K562 (cell line): ENCODE data around the gene EIF2S3. TPM values are rescaled to one million over a fixed set of nuclear protein-coding genes. Genes with fewer than 3 reads are reported as not detected.

Experiments
- CAMTA2 ChIP-seq: fragments of 250-450 bp; sonication (Bioruptor Pico); conservative IDR thresholded peaks from 2 replicates; pipeline ENCODE4 v1.5.1; 2022
- CBX5 ChIP-seq: IDR thresholded peaks from 2 replicates; pipeline ENCODE4 v1.6.1; 2014; ENCODE audit warnings: low read depth, borderline replicate concordance
- DMBX1 ChIP-seq: fragments of 250-450 bp; sonication (Bioruptor Pico); IDR thresholded peaks from 2 replicates; pipeline ENCODE4 v1.8.0; 2022; ENCODE audit warnings: inconsistent platforms, mild to moderate bottlenecking, moderate library complexity, borderline replicate concordance
- FOXJ3 ChIP-seq: sonication (generic); formaldehyde crosslinking; IDR thresholded peaks from 2 replicates; pipeline ENCODE4 v1.4.0; 2020; ENCODE audit warnings: mild to moderate bottlenecking, missing genetic modification reagents
- HMGXB4 ChIP-seq: sonication (generic); formaldehyde crosslinking; IDR thresholded peaks from 2 replicates; pipeline ENCODE4 v1.8.1; 2023; ENCODE audit warnings: mild to moderate bottlenecking, missing genetic modification reagents
- KLF16 ChIP-seq: IDR thresholded peaks from 2 replicates; pipeline ENCODE4 v1.6.1; 2016; ENCODE audit warnings: antibody characterized with exemption
- MAFK ChIP-seq: IDR thresholded peaks from 2 replicates; pipeline ENCODE4 v1.6.1; 2011; ENCODE audit warnings: low read length, improper control_type of control experiment
- MCM7 ChIP-seq, 2 experiments: fragments of 450-650 bp; IDR thresholded peaks; 2 replicates each; pipeline ENCODE4 v1.6.1; 2016 to 2018
- MXI1 ChIP-seq: IDR thresholded peaks from 2 replicates; pipeline ENCODE4 v1.6.1; 2011; ENCODE audit warnings: low read depth, mild to moderate bottlenecking, improper control_type of control experiment, low read length
- SAP30 ChIP-seq: fragments of 200-600 bp; sonication (generic); IDR thresholded peaks from 2 replicates; pipeline ENCODE4 v1.6.1; 2012; ENCODE audit warnings: borderline replicate concordance, low read depth, mild to moderate bottlenecking, moderate library complexity, low read length, control low read depth, inconsistent platforms; ENCODE audit not compliant: insufficient read depth, poor library complexity, severe bottlenecking
- SMAD2 ChIP-seq: fragments of 150-350 bp; IDR thresholded peaks from 2 replicates; pipeline ENCODE4 v1.6.1; 2014; ENCODE audit warnings: low read depth, mild to moderate bottlenecking, low read length
- SMARCE1 ChIP-seq: fragments of 450-650 bp; IDR thresholded peaks from 2 replicates; pipeline ENCODE4 v1.7.1; 2016; ENCODE audit warnings: mild to moderate bottlenecking
- SP1 ChIP-seq: sonication (generic); formaldehyde crosslinking; IDR thresholded peaks from 2 replicates; pipeline ENCODE4 v1.8.1; 2022; ENCODE audit warnings: mild to moderate bottlenecking, missing genetic modification reagents
- TBL1XR1 ChIP-seq, 2 experiments: IDR thresholded peaks; 2 replicates each; pipeline ENCODE4 v1.6.1; 2012; ENCODE audit warnings: improper control_type of control experiment in 2 of 2, low read length in 2 of 2, mild to moderate bottlenecking in 1 of 2
- TRIM28 ChIP-seq: fragments of 450-650 bp; IDR thresholded peaks from 2 replicates; pipeline ENCODE4 v1.6.1; 2017
- ZBTB1 ChIP-seq: sonication (generic); formaldehyde crosslinking; IDR thresholded peaks from 2 replicates; pipeline ENCODE4 v1.8.1; 2023; ENCODE audit warnings: missing genetic modification reagents, low read depth, mild to moderate bottlenecking, borderline replicate concordance
- ZBTB11 ChIP-seq, 3 experiments: fragments of 200-800 bp in 1 of 3; fragments of 250-450 bp in 1 of 3; fragments of 450-650 bp in 1 of 3; sonication (Bioruptor Pico) in 1 of 3; sonication (Bioruptor generic) in 1 of 3; formaldehyde crosslinking in 1 of 3; IDR thresholded peaks; 2 replicates each; pipeline versions ENCODE4 v1.6.1 to v1.8.0; 2016 to 2022; ENCODE audit warnings: mild to moderate bottlenecking in 2 of 3, missing genetic modification characterization in 2 of 3, missing compliant biosample characterization in 1 of 3, moderate library complexity in 1 of 3
- ZNF12 ChIP-seq: sonication (generic); formaldehyde crosslinking; IDR thresholded peaks from 2 replicates; pipeline ENCODE4 v1.4.0; 2020; ENCODE audit warnings: mild to moderate bottlenecking, missing genetic modification reagents
- ZNF165 ChIP-seq: fragments of 250-450 bp; sonication (Bioruptor Pico); IDR thresholded peaks from 2 replicates; pipeline ENCODE4 v1.4.0; 2020; ENCODE audit warnings: borderline replicate concordance
- ZNF398 ChIP-seq: fragments of 250-450 bp; sonication (Bioruptor Pico); IDR thresholded peaks from 2 replicates; pipeline ENCODE4 v1.8.0; 2021; ENCODE audit warnings: moderate library complexity, mild to moderate bottlenecking, inconsistent platforms
- ZNF699 ChIP-seq: fragments of 250-450 bp; sonication (Bioruptor Pico); IDR thresholded peaks from 2 replicates; pipeline ENCODE4 v1.8.0; 2021; ENCODE audit warnings: mild to moderate bottlenecking, moderate library complexity; ENCODE audit not compliant: insufficient replicate concordance
- polyA plus RNA-seq, 8 experiments: library from polyadenylated mRNA; depleted of rRNA in 4 of 8; stranded (reverse) in 5 of 8; unstranded in 3 of 8; fragments of >200 nt; fragmentation: Nextera tagmentation in 2 of 8; fragmentation: Illumina TruSeq in 1 of 8; extraction: Ambion mirVana in 2 of 8; extraction: Trizol in 1 of 8; gene quantifications; 2 replicates each; pipeline versions ENCODE4 v1.2.1 to v1.2.3, GENCODE V29; 2011 to 2014; ENCODE audit warnings: inconsistent platforms in 1 of 8, missing spikeins in 1 of 8
- total RNA-seq, 7 experiments: library from RNA; depleted of rRNA in 6 of 7; stranded (reverse); fragments of >200 nt in 6 of 7; fragmentation: Illumina TruSeq in 2 of 7; extraction: Trizol in 2 of 7; gene quantifications; 2 replicates each; pipeline versions ENCODE4 v1.2.1 to v1.2.3, GENCODE V29; 2011 to 2021; ENCODE audit warnings: low replicate concordance in 1 of 7

Gene EIF2S3
- total and polyA plus RNA-seq, 9 of the 15 experiments (the other 6 are each of a cell fraction or from before 2014, with no cell fraction given) = 148 to 439 (median 275) TPM

GRCh38 chrX:24024819-24025740 lies 29.7 kb upstream of the EIF2S3 start (continued):
- TF ChIP-seq KLF16 = no peak
- no peak for TF ChIP-seq MXI1
- no peak for TF ChIP-seq ZBTB1 (CRISPR knock-in tag)
- TF ChIP-seq SAP30 = peak; percentile 19
- TF ChIP-seq MCM7 (IDR thresholded peaks at IDR 0.05) = no peak
- TF ChIP-seq CBX5 = no peak
- TF ChIP-seq ZNF165 (CRISPR knock-in tag) = no peak
- no peak for TF ChIP-seq TRIM28
- no peak for TF ChIP-seq SMARCE1
- no peak for TF ChIP-seq ZNF12 (CRISPR knock-in tag)
- no peak for TF ChIP-seq CAMTA2 (CRISPR knock-in tag)
- TF ChIP-seq SMAD2 = no peak
- TF ChIP-seq MAFK = no peak
- no peak for TF ChIP-seq FOXJ3 (CRISPR knock-in tag)
- TF ChIP-seq ZBTB11 (CRISPR knock-in tag; IDR thresholded peaks at IDR 0.05) = peak in 1 of 3 experiments; percentile 61; a peak in 1 of 6 replicates
- no peak for TF ChIP-seq ZNF699
- no peak; a peak in 1 of 4 replicates for TF ChIP-seq TBL1XR1 (IDR thresholded peaks at IDR 0.05; ENCODE audit: low read length in 2 of 2)
- TF ChIP-seq ZNF398 (CRISPR knock-in tag) = no peak
- peak; percentile 14; the same call in 1 of the 2 replicates for TF ChIP-seq SP1
- no peak; the same call in 1 of the 2 replicates for TF ChIP-seq HMGXB4 (CRISPR knock-in tag)
- no peak for TF ChIP-seq DMBX1 (CRISPR knock-in tag)
